HEK293 (cell line): ENCODE data around the gene CTF1.

Source experiments
- CTCF ChIA-PET: fragments of 350-600 bp; formaldehyde crosslinking; extraction: SDS; loops from one replicate; lab custom pipeline; 2021; ENCODE audit warnings: antibody characterized with exemption; lab: Yijun Ruan, JAX
- POLR2A ChIA-PET: fragments of 300-600 bp; formaldehyde crosslinking; extraction: SDS; loops from one replicate; lab custom pipeline; 2020; ENCODE audit warnings: antibody characterized with exemption, inconsistent platforms; lab: Yijun Ruan, JAX
- H3K27ac ChIP-seq: fragments of 200-500 bp; sonication (Bioruptor generic); 2 replicates; pipeline ENCODE4 v1.5.1; 2014; ENCODE audit warnings: low read depth, low read length, control low read depth, inconsistent platforms; ENCODE audit errors: extremely low read depth
- H3K36me3 ChIP-seq, 2 experiments: fragments of 200-500 bp in 1 of 2; sonication (Bioruptor generic) in 1 of 2; 1 replicate in 1 of 2; 2 replicates in 1 of 2; pipeline ENCODE4 v1.5.1; 2014 to 2017; ENCODE audit warnings: inconsistent platforms in 2 of 2, low read length in 2 of 2; ENCODE audit not compliant: control insufficient read depth in 2 of 2, insufficient read depth in 1 of 2
- H3K4me1 ChIP-seq: fragments of 200-500 bp; sonication (Bioruptor generic); 2 replicates; pipeline ENCODE4 v1.5.1; 2014; ENCODE audit warnings: mild to moderate bottlenecking, low read length, inconsistent platforms; ENCODE audit not compliant: control insufficient read depth, insufficient read depth
- H3K4me3 ChIP-seq: 2 replicates; pipeline ENCODE4 v1.5.1; 2011; ENCODE audit warnings: low read depth, mild to moderate bottlenecking, control low read depth, low read length, moderate library complexity
- H3K9me3 ChIP-seq: fragments of 200-500 bp; sonication (Bioruptor generic); 2 replicates; pipeline ENCODE4 v1.5.1; 2014; ENCODE audit warnings: low read depth, low read length, inconsistent platforms; ENCODE audit not compliant: control insufficient read depth, insufficient read depth
- BCL6B ChIP-seq: fragments of 450-650 bp; formaldehyde crosslinking; IDR thresholded peaks from 2 replicates; pipeline ENCODE4 v1.5.1; 2017; ENCODE audit warnings: missing biosample characterization, missing genetic modification characterization
- INSM2 ChIP-seq: fragments of 450-650 bp; formaldehyde crosslinking; IDR thresholded peaks from 2 replicates; pipeline ENCODE4 v1.5.1; 2016; ENCODE audit warnings: missing biosample characterization, missing genetic modification characterization
- PRDM1 ChIP-seq: fragments of 450-650 bp; formaldehyde crosslinking; IDR thresholded peaks from 2 replicates; pipeline ENCODE4; 2016; ENCODE audit warnings: missing biosample characterization, missing genetic modification characterization
- SP3 ChIP-seq: fragments of 450-650 bp; formaldehyde crosslinking; IDR thresholded peaks from 2 replicates; pipeline ENCODE4 v1.5.1; 2016; ENCODE audit warnings: missing biosample characterization, missing genetic modification characterization
- YY1 ChIP-seq: fragments of 450-650 bp; formaldehyde crosslinking; IDR thresholded peaks from 2 replicates; pipeline ENCODE4 v1.5.1; 2018; ENCODE audit warnings: missing biosample characterization, missing genetic modification characterization
- ZBTB10 ChIP-seq: fragments of 450-650 bp; formaldehyde crosslinking; IDR thresholded peaks from 2 replicates; pipeline ENCODE4 v1.5.1; 2016; ENCODE audit warnings: missing biosample characterization, missing genetic modification characterization
- ZBTB17 ChIP-seq: fragments of 450-650 bp; formaldehyde crosslinking; IDR thresholded peaks from 2 replicates; pipeline ENCODE4 v1.5.1; 2016; ENCODE audit warnings: missing biosample characterization, missing genetic modification characterization
- ZBTB8A ChIP-seq: fragments of 450-650 bp; formaldehyde crosslinking; IDR thresholded peaks from 2 replicates; pipeline ENCODE4 v1.5.1; 2016; ENCODE audit warnings: missing biosample characterization, missing genetic modification characterization
- ZFP41 ChIP-seq: fragments of 450-650 bp; formaldehyde crosslinking; IDR thresholded peaks from 2 replicates; pipeline ENCODE4 v1.5.1; 2016; ENCODE audit warnings: missing biosample characterization, missing genetic modification characterization, borderline replicate concordance
- ZFP69B ChIP-seq: fragments of 450-650 bp; formaldehyde crosslinking; IDR thresholded peaks from 2 replicates; pipeline ENCODE4 v1.5.1; 2016; ENCODE audit warnings: missing biosample characterization, missing genetic modification characterization
- ZNF18 ChIP-seq: fragments of 450-650 bp; formaldehyde crosslinking; IDR thresholded peaks from 2 replicates; pipeline ENCODE4 v1.5.1; 2016; ENCODE audit warnings: missing biosample characterization, missing genetic modification characterization
- ZNF214 ChIP-seq: fragments of 450-650 bp; formaldehyde crosslinking; IDR thresholded peaks from 2 replicates; pipeline ENCODE4 v1.5.1; 2017; ENCODE audit warnings: missing biosample characterization, mild to moderate bottlenecking, missing genetic modification characterization, borderline replicate concordance
- ZNF223 ChIP-seq: fragments of 450-650 bp; formaldehyde crosslinking; IDR thresholded peaks from 2 replicates; pipeline ENCODE4 v1.5.1; 2016; ENCODE audit warnings: missing biosample characterization, missing genetic modification characterization
- ZNF23 ChIP-seq: fragments of 450-650 bp; formaldehyde crosslinking; IDR thresholded peaks from 2 replicates; pipeline ENCODE4 v1.5.1; 2016; ENCODE audit warnings: missing biosample characterization, missing genetic modification characterization, borderline replicate concordance
- ZNF302 ChIP-seq: fragments of 450-650 bp; formaldehyde crosslinking; IDR thresholded peaks from 2 replicates; pipeline ENCODE4 v1.5.1; 2016; ENCODE audit warnings: missing biosample characterization, missing genetic modification characterization, low read depth
- ZNF335 ChIP-seq: fragments of 450-650 bp; formaldehyde crosslinking; conservative IDR thresholded peaks from 2 replicates; pipeline ENCODE4 v1.5.1; 2016; ENCODE audit warnings: missing biosample characterization, missing genetic modification characterization
- ZNF366 ChIP-seq: fragments of 450-650 bp; formaldehyde crosslinking; conservative IDR thresholded peaks from 2 replicates; pipeline ENCODE4 v1.5.1; 2016; ENCODE audit warnings: missing biosample characterization, missing genetic modification characterization
- ZNF596 ChIP-seq: fragments of 450-650 bp; IDR thresholded peaks from 2 replicates; pipeline ENCODE4 v1.5.0; 2018; ENCODE audit warnings: missing biosample characterization, mild to moderate bottlenecking, missing genetic modification characterization, moderate library complexity
- ZNF645 ChIP-seq: fragments of 450-650 bp; formaldehyde crosslinking; IDR thresholded peaks from 2 replicates; pipeline ENCODE4; 2016; ENCODE audit warnings: missing biosample characterization, missing genetic modification characterization
- ZNF658 ChIP-seq: fragments of 450-650 bp; formaldehyde crosslinking; IDR thresholded peaks from 2 replicates; pipeline ENCODE4; 2016; ENCODE audit warnings: missing biosample characterization, missing genetic modification characterization
- ZNF701 ChIP-seq: fragments of 450-650 bp; formaldehyde crosslinking; IDR thresholded peaks from 2 replicates; pipeline ENCODE4 v1.5.1; 2016; ENCODE audit warnings: missing biosample characterization, missing genetic modification characterization
- ZNF792 ChIP-seq: fragments of 450-650 bp; formaldehyde crosslinking; IDR thresholded peaks from 2 replicates; pipeline ENCODE4 v1.5.1; 2016; ENCODE audit warnings: missing biosample characterization, missing genetic modification characterization
- ZXDB ChIP-seq: fragments of 450-650 bp; formaldehyde crosslinking; IDR thresholded peaks from 2 replicates; pipeline ENCODE4 v1.5.1; 2016; ENCODE audit warnings: missing biosample characterization, missing genetic modification characterization

The CTF1 gene

GRCh38 chr16:30874821-30875717, 21.3 kb upstream of the CTF1 start (continued):
- peak; percentile 50; the same call in 1 of the 2 replicates for TF ChIP-seq ZNF18 (tag by site-specific recombination)
- TF ChIP-seq ZFP69B = peak; percentile 64
- TF ChIP-seq ZNF792 = peak; percentile 91
- TF ChIP-seq ZNF23 (tag by site-specific recombination) = no peak; the same call in 1 of the 2 replicates
- TF ChIP-seq ZBTB17 (tag by site-specific recombination) = peak; percentile 93
- no peak for TF ChIP-seq ZFP41 (tag by site-specific recombination)
- peak; percentile 40 for TF ChIP-seq BCL6B (tag by site-specific recombination)
- no peak for TF ChIP-seq ZNF701 (tag by site-specific recombination)
- TF ChIP-seq ZNF214 (tag by site-specific recombination) = no peak
- no peak; the same call in none of the 2 replicates for TF ChIP-seq YY1 (tag by site-specific recombination)

- CTCF ChIA-PET = interaction anchor here (0.5 to 2.7 kb wide), 4 partner anchors 25 to 68 kb away, joined by 4 to 14 read pairs (median 8); no protein-coding TSS in a partner anchor
- Histone ChIP-seq H3K4me3 (peak overlapping the region; percentile 51), H3K27ac (peak overlapping the region; percentile 94), H3K36me3 (peaks cover 3 to 18% of the 10 kb centered on the region in 2 experiments; a peak in 2 of 3 replicates), H3K9me3 (no peaks in the 10 kb centered on the region), H3K4me1 (no peaks in the 10 kb centered on the region)
- POLR2A ChIA-PET = interaction anchor here (1.4 to 2.4 kb wide), 8 partner anchors 11 to 128 kb away, joined by 3 to 35 read pairs (median 7); partner anchors contain the start of genes BCL7C and PHKG2
- TF ChIP-seq ZNF596 (tag by site-specific recombination) (no peak), INSM2 (tag by site-specific recombination) (no peak), ZXDB (tag by site-specific recombination) (0 out of 2 replicates have a peak, but pooled peaks have one; percentile 13), ZNF366 (tag by site-specific recombination) (peak; percentile 36; the same call in 1 of the 2 replicates), ZNF792 (peak; percentile 96), ZNF335 (peak; percentile 71), ZNF223 (0 out of 2 replicates have a peak, but pooled peaks have one; percentile 60), ZNF302 (tag by site-specific recombination) (no peak), ZNF645 (tag by site-specific recombination) (no peak), ZBTB10 (tag by site-specific recombination) (no peak), ZNF658 (tag by site-specific recombination) (no peak), PRDM1 (tag by site-specific recombination) (peak; percentile 88), SP3 (tag by site-specific recombination) (no peak), ZBTB8A (no peak)
Observed at GRCh38 chr16:30875871-30876801, 20.3 kb upstream of the CTF1 start.
